GM10248 (cell line): ENCODE measurements around the gene NEK6.

Source experiments
- CTCF ChIA-PET: fragments of 300-600 bp; sonication (Branson Sonifier 250); formaldehyde crosslinking; extraction: SDS; loops from one replicate; lab custom pipeline; 2021; ENCODE audit warnings: antibody characterized with exemption; lab: Yijun Ruan, JAX
- POLR2A ChIA-PET: fragments of 350-650 bp; sonication (Branson Sonifier 250); formaldehyde crosslinking; extraction: SDS; loops from one replicate; lab custom pipeline; 2020; ENCODE audit warnings: antibody characterized with exemption; lab: Yijun Ruan, JAX
- DNase-seq: peaks from one replicate; pipeline ENCODE4 v3.0.0; 2012; ENCODE audit errors: extremely low spot score
- CTCF ChIP-seq: IDR thresholded peaks from 2 replicates; pipeline ENCODE4 v1.5.1; 2012; ENCODE audit warnings: mild to moderate bottlenecking, low read depth; ENCODE audit errors: extremely low read depth, missing control alignments, control extremely low read depth

The NEK6 gene

GRCh38 chr9:124347206-124347967, 89.6 kb downstream of the NEK6 start:
- POLR2A ChIA-PET = interaction anchor here (0.6 kb wide), 1 partner anchor 66 kb away, joined by 4 read pairs; no protein-coding TSS in a partner anchor
- no peak for TF ChIP-seq CTCF
- no peak for DNase-seq
- CTCF ChIA-PET = interaction anchor here (0.6 kb wide), 1 partner anchor 8 kb away, joined by 3 read pairs; no protein-coding TSS in a partner anchor

- DNase-seq = no peak
- ChIA-PET POLR2A (interaction anchor here (0.6 kb wide), 1 partner anchor 67 kb away, joined by 4 read pairs; no protein-coding TSS in a partner anchor), CTCF (no interaction called here)
- TF ChIP-seq CTCF = no peak
Observed at GRCh38 chr9:124347968-124348358, 90.2 kb downstream of the NEK6 start.

GRCh38 chr9:124348363-124348762, 90.6 kb downstream of the NEK6 start:
- no peak for TF ChIP-seq CTCF
- no peak for DNase-seq
- ChIA-PET POLR2A (no interaction called here), CTCF (no interaction called here)

- ChIA-PET CTCF (no interaction called here), POLR2A (no interaction called here)
- TF ChIP-seq CTCF = no peak
- DNase-seq = no peak
Observed at GRCh38 chr9:124348831-124349230, 91.1 kb downstream of the NEK6 start.

GRCh38 chr9:124349267-124349666, 91.5 kb downstream of the NEK6 start:
- no peak for DNase-seq
- no peak for TF ChIP-seq CTCF
- POLR2A ChIA-PET = no interaction called here
- CTCF ChIA-PET = no interaction called here

GRCh38 chr9:124349675-124350493, 92.1 kb downstream of the NEK6 start:
- no peak for TF ChIP-seq CTCF
- DNase-seq = no peak
- ChIA-PET CTCF (no interaction called here), POLR2A (no interaction called here)
